T follicular helper cell (primary cell): Measurements from ENCODE around the gene CACNA1I.

ENCODE experiments used
- DNase-seq: peaks from one replicate; pipeline ENCODE4 v3.0.0-alpha.2; 2020; ENCODE audit warnings: low read depth

CACNA1I gene

DNA sequence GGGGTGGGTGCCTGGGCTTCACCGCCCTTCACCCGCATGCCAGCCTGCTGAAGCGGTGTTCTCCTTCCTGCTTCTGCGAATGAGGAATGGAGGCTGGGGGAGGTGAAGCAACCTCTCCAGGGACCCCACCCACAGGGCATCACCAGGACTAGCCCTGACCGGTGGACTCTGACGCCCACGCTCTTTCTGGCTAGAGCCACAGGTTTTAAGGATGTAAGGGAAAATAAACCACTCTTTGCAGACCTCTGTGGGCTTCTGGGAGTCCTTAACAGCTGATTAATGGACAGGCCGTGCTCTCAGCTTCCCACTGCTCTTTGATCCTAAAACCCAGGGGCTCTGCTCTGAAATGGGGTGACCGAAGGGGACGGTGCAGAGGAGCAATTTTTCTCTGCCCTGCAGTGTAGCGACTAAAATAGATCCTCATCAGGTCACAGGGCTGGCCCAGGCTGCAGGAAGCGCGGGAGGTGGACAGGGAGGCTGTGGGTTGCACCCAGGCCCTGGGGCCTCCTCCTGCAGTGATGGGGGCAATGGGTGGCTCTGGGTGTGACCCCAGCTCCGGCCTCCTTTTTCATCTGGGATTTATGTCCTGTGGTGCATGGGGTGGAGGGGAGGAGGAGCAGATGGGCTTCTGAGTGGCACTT is 127.4 kb downstream of the CACNA1I start:
- no peak for DNase-seq

DNA sequence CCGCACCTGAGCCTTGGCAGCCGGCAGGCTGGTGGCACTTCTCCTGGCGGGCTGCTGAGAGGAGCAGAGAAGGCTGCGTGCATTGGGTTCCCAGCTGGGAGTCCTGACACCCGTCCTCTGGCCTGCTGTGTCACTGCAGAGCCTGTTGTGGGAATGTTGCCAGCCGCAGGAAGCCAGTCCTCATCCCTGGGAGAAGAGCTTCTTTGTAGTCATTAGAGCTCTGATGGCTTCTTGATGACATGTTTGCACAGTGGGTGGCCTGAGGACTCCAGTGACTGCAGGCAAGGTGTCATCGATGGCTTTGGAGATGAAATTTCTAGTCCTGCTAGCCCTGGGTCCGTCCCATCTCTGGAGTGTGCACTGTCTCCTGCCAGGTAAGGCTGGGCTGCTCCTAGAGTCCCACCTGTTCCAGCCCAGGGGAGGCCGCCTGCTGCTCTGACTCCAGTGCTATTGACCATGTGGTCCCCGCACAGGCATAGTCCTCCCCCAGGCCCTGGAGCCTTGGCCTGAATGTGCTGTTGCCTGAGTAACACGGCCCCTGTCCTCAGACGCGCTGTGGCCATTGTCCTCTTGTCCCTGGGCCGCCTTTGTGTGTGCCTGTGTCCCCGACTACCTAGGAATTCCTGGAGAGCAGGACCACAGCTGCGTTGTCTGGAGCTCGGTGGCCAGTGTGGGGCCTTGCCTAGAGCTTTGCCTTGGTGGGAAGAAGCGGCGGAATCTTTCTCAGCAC is 129.2 kb downstream of the CACNA1I start:
- no peak for DNase-seq

DNA sequence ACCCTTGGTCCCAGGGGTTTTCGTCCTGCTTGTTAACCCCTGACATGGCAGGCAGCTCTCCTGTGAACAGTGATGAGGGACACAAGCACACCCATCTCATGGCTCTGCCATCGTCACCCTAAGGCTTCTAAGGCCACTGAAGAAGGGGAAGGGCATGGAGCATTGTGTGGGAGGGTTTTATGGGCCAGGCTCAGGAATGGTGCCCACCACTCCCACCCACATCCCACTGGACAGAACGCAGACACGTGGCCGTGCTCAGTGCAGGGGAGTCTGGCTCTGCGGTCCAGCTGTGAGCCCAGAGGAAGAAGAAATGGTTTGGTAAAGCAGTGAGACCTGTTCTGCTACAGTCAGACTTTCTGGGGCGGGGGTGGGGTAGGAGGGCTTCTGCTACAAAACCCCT is 130.0 kb downstream of the CACNA1I start:
- DNase-seq = no peak

DNA sequence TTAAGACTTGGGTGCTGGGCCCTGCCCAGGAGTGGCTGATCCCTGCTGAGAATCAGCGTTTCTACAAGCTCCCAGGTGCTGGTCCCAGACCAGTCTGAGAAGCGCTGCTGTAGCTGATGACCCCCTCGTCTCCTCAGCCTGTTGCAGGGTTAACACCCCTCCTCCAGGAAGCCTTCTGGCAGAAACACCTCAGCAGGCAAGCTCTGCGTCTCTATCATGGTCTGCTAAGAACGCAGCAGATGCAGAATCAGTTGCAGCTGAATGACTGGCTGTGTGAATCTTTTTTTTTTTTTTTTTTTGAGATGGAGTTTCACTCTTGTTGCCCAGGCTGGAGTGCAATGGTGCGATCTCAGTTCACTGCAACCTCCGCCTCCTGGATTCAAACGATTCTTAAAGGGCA is 132.5 kb downstream of the CACNA1I start:
- DNase-seq = no peak

- DNase-seq = no peak
These were observed 133.5 kb downstream of the CACNA1I start for GRCh38 chr22:39703928-39704639.

DNA sequence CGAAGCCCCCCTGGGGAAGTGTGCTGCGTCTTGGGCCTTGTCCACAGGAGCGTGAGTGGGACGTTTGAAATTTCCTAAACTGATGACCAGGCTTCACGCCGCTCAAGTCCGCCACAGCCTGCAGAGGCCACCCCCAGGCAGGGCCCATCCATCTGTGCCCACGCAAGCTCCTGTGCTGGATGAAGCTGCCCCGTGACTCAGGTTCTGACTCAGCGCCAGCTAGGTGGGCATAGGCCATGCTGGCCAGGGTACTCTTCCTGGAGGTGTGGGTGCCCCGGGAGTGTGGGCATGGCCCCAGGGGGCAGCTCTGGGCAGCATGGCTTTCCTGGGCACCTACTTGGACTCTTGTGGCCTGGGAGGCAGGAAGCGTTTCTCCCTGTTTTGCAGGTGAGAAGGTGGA is 134.8 kb downstream of the CACNA1I start:
- DNase-seq = no peak

DNA sequence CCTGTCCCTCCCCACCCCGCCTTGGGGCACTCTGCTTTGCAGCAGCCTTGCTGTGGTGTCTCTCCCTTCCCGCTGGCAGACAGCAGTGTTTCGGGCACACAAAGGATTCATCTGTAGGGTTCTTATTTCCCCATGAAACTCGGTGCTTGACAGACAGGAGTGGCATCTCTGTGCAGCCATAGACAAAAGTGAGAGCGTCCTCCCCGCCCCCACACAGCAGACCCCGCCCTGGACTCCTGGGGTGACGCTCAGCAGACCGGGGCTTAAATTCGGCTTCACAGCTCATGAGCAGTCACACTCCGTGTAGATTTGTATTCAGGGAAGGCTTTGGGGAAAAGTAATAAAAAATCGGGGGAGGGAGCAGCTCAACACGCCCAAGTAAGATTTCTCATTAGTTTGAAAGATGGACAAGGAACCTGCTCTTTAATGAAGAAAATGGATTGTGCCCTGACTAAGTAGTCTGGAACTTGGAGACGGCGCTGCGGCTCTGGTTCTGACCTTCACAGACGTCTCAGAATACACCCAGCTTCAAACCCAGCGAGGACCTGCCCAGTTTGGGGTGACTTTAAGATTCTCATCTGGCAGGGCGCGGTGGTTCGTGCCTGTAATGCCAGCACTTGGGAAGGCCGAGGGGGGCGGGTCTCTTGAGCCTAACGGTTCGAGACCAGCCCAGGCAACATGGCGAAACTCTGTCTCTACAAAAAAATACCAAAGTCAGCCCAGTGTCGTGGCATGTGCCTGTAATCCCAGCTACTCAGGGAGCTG is 136.0 kb downstream of the CACNA1I start:
- DNase-seq = no peak

- no peak for DNase-seq
These were observed 136.8 kb downstream of the CACNA1I start for GRCh38 chr22:39707351-39707750.

GRCh38 chr22:39707816-39708215 is 137.3 kb downstream of the CACNA1I start:
- no peak for DNase-seq

DNA sequence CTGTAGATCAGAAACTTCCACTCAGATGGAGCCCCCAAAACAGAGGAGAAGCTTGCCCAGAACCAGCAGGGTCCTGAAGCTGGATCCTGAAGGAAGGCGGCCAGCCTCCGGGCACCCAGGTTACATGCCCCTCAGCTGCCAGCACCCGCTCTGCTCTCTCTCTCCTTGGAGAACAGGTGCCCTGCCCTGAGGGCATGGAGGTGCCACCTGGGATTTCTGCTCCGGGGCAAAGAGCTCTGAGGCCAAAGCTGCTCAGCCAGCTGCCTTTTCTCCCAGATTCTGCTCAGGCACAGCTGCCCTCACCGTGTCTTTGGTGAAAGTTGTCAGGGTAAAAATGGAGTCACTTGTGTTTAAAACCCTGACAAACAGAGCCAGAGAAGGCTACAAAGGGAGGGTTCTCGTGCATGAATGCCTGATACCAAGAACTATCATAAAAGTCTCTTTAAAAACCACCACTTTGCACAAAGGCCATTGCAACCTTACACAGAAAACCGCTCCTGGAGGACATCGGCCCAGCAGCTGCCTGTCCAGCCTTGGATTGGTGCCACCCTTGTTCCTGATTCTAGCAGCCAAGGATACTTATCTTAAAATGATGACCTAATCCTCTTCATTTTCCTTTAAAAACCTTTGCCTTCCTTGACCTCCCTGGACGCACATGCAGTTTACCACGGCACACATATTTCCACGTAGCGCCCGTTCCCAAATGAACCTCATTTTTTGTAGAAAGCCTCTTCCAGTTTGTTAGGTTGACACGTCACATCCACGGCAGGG is 140.0 kb downstream of the CACNA1I start:
- DNase-seq = no peak

GRCh38 chr22:39712081-39712480 is 141.5 kb downstream of the CACNA1I start:
- DNase-seq = no peak

DNA sequence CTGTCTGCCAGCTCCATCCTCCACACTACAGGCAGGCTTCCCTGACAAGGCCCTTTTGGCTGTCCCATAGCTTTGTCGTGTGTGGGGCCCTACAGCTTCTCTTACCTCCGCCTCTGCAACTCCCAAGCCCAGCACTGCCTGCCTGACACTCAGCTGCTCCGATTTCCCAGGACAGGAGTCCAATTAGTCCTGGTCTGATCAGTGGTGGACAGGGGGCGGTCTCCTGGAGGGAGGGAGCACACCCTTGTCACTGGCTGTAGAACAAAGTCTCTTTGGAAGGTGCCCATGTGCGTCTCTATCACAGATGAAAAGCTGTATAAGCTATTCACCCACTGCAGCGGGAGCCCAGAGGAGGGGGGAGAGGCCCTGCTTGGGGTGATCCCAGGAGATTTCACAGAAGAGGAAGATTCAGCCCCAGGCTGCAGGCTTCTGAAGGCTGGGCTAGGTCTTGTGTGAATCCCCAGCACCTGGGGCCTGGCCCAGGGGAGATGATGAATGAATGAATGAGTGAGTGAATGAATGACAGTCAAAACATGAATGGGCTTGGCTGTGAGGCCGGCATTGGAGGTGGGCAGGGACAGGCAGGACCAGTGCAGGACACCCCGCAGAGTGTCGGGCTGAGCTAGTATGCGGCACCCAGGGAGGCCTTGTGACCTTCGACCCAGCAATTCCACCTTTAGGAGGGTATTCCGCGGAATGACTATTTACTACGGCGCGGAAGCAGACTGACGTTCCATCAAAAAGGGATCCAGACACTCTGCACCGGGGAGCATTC is 142.4 kb downstream of the CACNA1I start:
- DNase-seq = no peak

GRCh38 chr22:39713799-39714290 is 143.3 kb downstream of the CACNA1I start:
- no peak for DNase-seq

- no peak for DNase-seq
These were observed 143.8 kb downstream of the CACNA1I start for GRCh38 chr22:39714321-39714720.

GRCh38 chr22:39715778-39716495 is 145.4 kb downstream of the CACNA1I start:
- DNase-seq = no peak

GRCh38 chr22:39716534-39716933 is 146.0 kb downstream of the CACNA1I start:
- DNase-seq = no peak

DNA sequence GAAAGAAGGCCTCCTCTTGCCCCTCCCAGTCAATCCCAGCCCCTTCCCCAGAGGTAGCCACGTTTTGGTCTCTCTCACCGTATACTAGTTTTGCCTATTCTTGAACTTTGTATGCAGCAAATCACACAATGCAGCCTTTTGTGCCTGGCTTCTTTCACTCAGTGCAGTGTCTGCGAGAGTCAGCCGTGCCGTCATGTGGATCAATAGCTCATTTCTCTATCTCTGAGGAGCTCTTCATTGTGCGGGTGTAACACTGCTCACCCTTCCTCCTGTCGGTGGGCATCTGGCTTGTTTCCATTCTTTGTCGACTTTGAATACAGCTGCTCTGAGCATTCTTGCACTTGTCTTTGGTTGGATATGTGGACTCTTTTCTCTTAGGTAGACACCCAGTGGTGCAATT is 146.5 kb downstream of the CACNA1I start:
- DNase-seq = no peak

- no peak for DNase-seq
These were observed 147.7 kb downstream of the CACNA1I start for GRCh38 chr22:39718206-39718605.

- no peak for DNase-seq
These were observed 148.4 kb downstream of the CACNA1I start for GRCh38 chr22:39718921-39719475.
